A549 (cell line): Measurements from ENCODE around the gene TYW3. TPM values are rescaled to one million over a fixed set of nuclear protein-coding genes. Genes with fewer than 3 reads are reported as not detected.
"Not testable (repeated sequence)": the region's sequence is repeated elsewhere in the genome, so short reads cannot be mapped to it uniquely, and the experiment has no call there.

Experiments
- ATAC-seq, 2 experiments: fragments of 200-7000 bp in 1 of 2; fragments of >200 bp in 1 of 2; cut with Nextera tagmentation in 1 of 2; cut with Tn5 transposase in 1 of 2; 3 replicates each; pipeline versions ENCODE4 v1.8.0 to v1.9.1; 2018 to 2020; ENCODE audit warnings: mild to moderate bottlenecking in 1 of 2, moderate library complexity in 1 of 2
- CTCF ChIA-PET: fragments of 300-600 bp; sonication (Branson Sonifier 250); formaldehyde crosslinking; extraction: SDS; loops from one replicate; lab custom pipeline; 2021; ENCODE audit warnings: antibody characterized with exemption, inconsistent platforms; lab: Yijun Ruan, JAX
- POLR2A ChIA-PET: fragments of 350-600 bp; formaldehyde crosslinking; extraction: SDS; loops from one replicate; lab custom pipeline; 2021; ENCODE audit warnings: antibody characterized with exemption, inconsistent platforms; lab: Yijun Ruan, JAX
- DNase-seq, 2 experiments: peaks; one replicate each; pipeline versions ENCODE4 v3.0.0 to v3.0.0-alpha.2; 2011 to 2016; ENCODE audit warnings: low read depth in 1 of 2, low spot score in 1 of 2
- FAIRE-seq: peaks from 2 replicates; lab custom pipeline; 2011; peaks lifted over from hg19 to GRCh38; lab: Jason Lieb, UNC
- H3K27ac ChIP-seq, 2 experiments: fragments of >200 bp; sonication (Bioruptor Twin); formaldehyde crosslinking; 3 replicates each; pipeline ENCODE4 v1.5.1; 2016 to 2017
- H3K4me1 ChIP-seq: fragments of >200 bp; sonication (Bioruptor Twin); formaldehyde crosslinking; 3 replicates; pipeline ENCODE4 v1.6.1; 2016
- H3K4me2 ChIP-seq: fragments of >200 bp; sonication (Bioruptor Twin); formaldehyde crosslinking; 3 replicates; pipeline ENCODE4 v1.6.1; 2016
- H3K4me3 ChIP-seq: fragments of >200 bp; sonication (Bioruptor Twin); formaldehyde crosslinking; 3 replicates; pipeline ENCODE4 v1.5.1; 2016
- H3K9me3 ChIP-seq: fragments of >200 bp; sonication (Bioruptor Twin); formaldehyde crosslinking; 3 replicates; pipeline ENCODE4 v1.6.1; 2016
- CEBPB ChIP-seq, 2 experiments: fragments of >200 bp in 1 of 2; sonication (Bioruptor Twin) in 1 of 2; formaldehyde crosslinking in 1 of 2; IDR thresholded peaks; 2 replicates each; pipeline ENCODE4 v1.6.1; 2012 to 2016
- CHD2 ChIP-seq: fragments of 150-350 bp; IDR thresholded peaks from 2 replicates; pipeline ENCODE4 v1.6.1; 2014; ENCODE audit warnings: low read length; ENCODE audit not compliant: partially characterized antibody
- CTCF ChIP-seq: fragments of >200 bp; sonication (Bioruptor Twin); formaldehyde crosslinking; IDR thresholded peaks from 3 replicates; pipeline ENCODE4 v1.5.1; 2016
- EP300 ChIP-seq, 2 experiments: fragments of >200 bp; sonication (Bioruptor Twin); formaldehyde crosslinking; IDR thresholded peaks; 2 replicates in 1 of 2; 3 replicates in 1 of 2; pipeline ENCODE4 v1.6.1; 2016 to 2017
- HES2 ChIP-seq: fragments of >200 bp; sonication (Bioruptor Twin); formaldehyde crosslinking; IDR thresholded peaks from 2 replicates; pipeline ENCODE4 v1.6.1; 2016
- HOXB13 ChIP-seq: fragments of 250-450 bp; sonication (Bioruptor Pico); IDR thresholded peaks from 2 replicates; pipeline ENCODE4 v1.5.0; 2020; ENCODE audit warnings: low read depth, mild to moderate bottlenecking, moderate library complexity
- MYC ChIP-seq: IDR thresholded peaks from 2 replicates; pipeline ENCODE4 v1.6.1; 2012; ENCODE audit warnings: mild to moderate bottlenecking, inconsistent platforms, low read length, improper control_type of control experiment, borderline replicate concordance
- RAD21 ChIP-seq, 2 experiments: fragments of >200 bp in 1 of 2; sonication (Bioruptor Twin) in 1 of 2; formaldehyde crosslinking in 1 of 2; IDR thresholded peaks in 1 of 2; conservative IDR thresholded peaks in 1 of 2; 2 replicates in 1 of 2; 3 replicates in 1 of 2; pipeline ENCODE4 v1.6.1; 2012 to 2018; ENCODE audit warnings: inconsistent platforms in 1 of 2
- RNF2 ChIP-seq: fragments of 200-600 bp; sonication (generic); IDR thresholded peaks from 2 replicates; pipeline ENCODE4 v1.6.1; 2016; ENCODE audit warnings: low read depth, mild to moderate bottlenecking, antibody characterized with exemption, moderate library complexity, borderline replicate concordance
- SMC3 ChIP-seq: fragments of >200 bp; sonication (Bioruptor Twin); formaldehyde crosslinking; IDR thresholded peaks from 3 replicates; pipeline ENCODE4 v1.6.1; 2018; ENCODE audit warnings: inconsistent platforms
- WGBS: methylation state at CpG from one replicate; pipeline ENCODE4 v1.1.6; 2017; ENCODE audit errors: missing lambda C conversion rate; 5-methylcytosine and 5-hydroxymethylcytosine counted together
- polyA plus RNA-seq, 4 experiments: library from polyadenylated mRNA; depleted of rRNA in 3 of 4; stranded (reverse); fragments of >200 nt; fragmentation: RNase III in 1 of 4; extraction: RNeasy Plus Mini Kit Qiagen cat#74134 plus additional on column Dnase treatment in 1 of 4; gene quantifications; 2 replicates in 3 of 4; 3 replicates in 1 of 4; pipeline ENCODE4 v1.2.3, GENCODE V29; 2011 to 2017

Gene TYW3
- polyA plus RNA-seq, 2 of the 4 experiments (the other 2 are of a cell fraction) = 17.1 to 33.1 TPM

DNA sequence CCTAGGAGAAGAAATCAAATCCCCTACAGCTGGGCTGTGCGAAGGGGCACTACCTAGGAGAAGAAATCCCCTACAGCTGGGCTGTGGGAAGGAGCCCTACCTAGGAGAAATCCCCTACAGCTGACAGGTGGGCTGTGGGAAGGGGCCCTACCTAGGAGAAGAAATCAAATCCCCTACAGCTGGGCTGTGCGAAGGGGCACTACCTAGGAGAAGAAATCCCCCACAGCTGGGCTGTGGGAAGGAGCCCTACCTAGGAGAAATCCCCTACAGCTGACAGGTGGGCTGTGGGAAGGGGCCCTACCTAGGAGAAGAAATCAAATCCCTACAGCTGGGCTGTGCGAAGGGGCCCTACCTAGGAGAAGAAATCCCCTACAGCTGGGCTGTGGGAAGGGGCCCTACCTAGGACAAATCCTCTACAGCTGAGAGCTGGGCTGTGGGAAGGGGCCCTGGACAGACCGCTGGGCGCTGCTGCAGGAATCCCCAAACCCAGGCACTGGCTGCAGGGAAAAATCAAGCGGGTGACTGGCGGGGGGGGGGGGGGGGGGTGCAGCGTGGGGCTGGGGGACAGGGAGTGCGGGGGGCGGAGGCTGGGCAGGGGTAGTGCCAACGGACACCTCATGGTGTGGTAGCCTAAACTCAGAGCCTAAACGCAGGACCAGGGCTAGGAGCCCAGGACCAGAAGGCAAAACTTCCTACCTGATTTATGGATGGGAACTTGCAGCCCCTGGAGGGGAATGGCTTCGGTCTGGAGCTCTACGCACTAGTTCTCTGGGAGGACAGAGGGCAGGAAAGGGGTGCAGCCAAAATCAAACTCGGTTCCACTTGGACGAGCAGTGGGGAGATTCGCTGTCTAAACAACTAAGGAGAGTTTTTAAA is 643 bp upstream of the TYW3 start:
- WGBS = 3% methylated on average over 9 of the region's 17 CpGs
- Histone ChIP-seq H3K4me3 (peak overlapping the region; percentile 66), H3K4me2 (peak overlapping the region; percentile 96), H3K9me3 (peaks cover 10% of the 10 kb centered on the region), H3K4me1 (peaks cover 28% of the 10 kb centered on the region), H3K27ac (peak overlapping the region; percentile 84 to 94)
- CTCF ChIA-PET = interaction anchor here (1.0 to 2.3 kb wide), 4 partner anchors 10 to 157 kb away, joined by 3 to 13 read pairs (median 9); no protein-coding TSS in a partner anchor
- not testable (repeated sequence) for FAIRE-seq
- ATAC-seq = peak; percentile 59 to 68
- DNase-seq = peak in 1 of 2 experiments; percentile 8
- POLR2A ChIA-PET = interaction anchor here (0.6 kb wide), 1 partner anchor 219 kb away, joined by 5 read pairs; no protein-coding TSS in a partner anchor

DNA sequence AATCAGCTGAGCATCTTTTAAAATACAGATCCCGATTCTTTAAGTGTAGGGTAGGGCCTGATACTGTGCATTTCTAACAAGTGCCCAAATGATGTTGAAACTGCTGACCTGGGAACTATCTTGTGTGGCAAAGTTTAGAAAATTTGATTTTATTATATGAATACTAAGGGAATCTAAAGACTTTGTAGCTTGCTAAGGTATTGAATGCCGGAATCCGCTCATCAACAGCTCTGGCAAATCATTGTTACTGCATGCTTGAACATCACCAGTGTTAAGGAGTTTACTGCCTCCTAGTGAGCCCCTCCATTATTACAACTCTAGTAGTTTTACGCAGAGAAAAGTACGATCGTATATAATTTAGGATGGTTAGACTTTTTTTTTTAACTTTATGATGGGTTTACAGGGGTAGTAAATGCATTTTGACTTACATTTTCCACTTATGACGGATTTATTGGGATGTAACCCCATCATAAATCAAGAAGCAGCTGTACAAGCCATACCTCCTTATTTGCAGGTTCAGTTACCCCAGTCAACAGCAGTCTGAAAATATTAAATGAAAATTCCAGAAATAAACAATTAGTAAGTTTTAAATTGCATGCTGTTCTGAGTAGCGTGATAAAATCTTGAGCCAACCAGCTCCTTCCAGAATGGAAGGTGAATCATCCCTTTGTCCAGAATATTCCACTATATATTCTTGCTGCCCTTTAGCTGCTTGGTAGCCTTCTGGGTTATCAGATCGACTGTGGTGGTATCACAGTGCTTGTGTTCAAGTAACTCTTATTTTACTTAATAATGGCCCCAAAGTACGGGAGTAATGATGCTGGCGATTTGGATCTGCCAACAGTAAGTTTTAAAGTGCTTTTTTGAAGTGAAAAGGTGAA is 892 bp downstream of the TYW3 start:
- peak; percentile 35 to 64; a peak in 4 of 6 replicates for ATAC-seq
- H3K4me1 ChIP-seq = peaks cover 28% of the 10 kb centered on the region
- ChIA-PET POLR2A (no interaction called here), CTCF (interaction anchor here (0.8 to 2.3 kb wide), 11 partner anchors 9 to 263 kb away, joined by 3 to 13 read pairs (median 4); no protein-coding TSS in a partner anchor)
- peak; percentile 26 to 73 for DNase-seq
- TF ChIP-seq SMC3 (peak; percentile 44; the same call in 1 of the 3 replicates), RAD21 (conservative IDR thresholded peaks at IDR 0.05 in 1 of 2, IDR thresholded peaks at IDR 0.05 in 1 of 2) (peak; percentile 54 to 63), CTCF (peak; percentile 60), HES2 (no peak), CEBPB (IDR thresholded peaks at IDR 0.05) (no peak), RNF2 (no peak), HOXB13 (no peak)
- H3K4me3 ChIP-seq = peak overlapping the region; percentile 66
- no peak for FAIRE-seq
- H3K27ac ChIP-seq = peak overlapping the region; percentile 84 to 94
- H3K4me2 ChIP-seq = peak overlapping the region; percentile 93
- peaks cover 3% of the 10 kb centered on the region; the same call in 1 of the 3 replicates for H3K9me3 ChIP-seq
- 15% methylated on average over 11 of the region's 11 CpGs for WGBS

- FAIRE-seq = no peak
- no peaks in the 10 kb centered on the region for H3K9me3 ChIP-seq
- no peak for ATAC-seq
- DNase-seq = no peak
- no peak overlapping the region for H3K27ac ChIP-seq
- WGBS = 68% methylated on average over 4 of the region's 4 CpGs
- H3K4me1 ChIP-seq = peaks cover 11% of the 10 kb centered on the region; the same call in 2 of the 3 replicates
- H3K4me3 ChIP-seq = no peak overlapping the region
- no peak overlapping the region for H3K4me2 ChIP-seq
- CTCF ChIA-PET = no interaction called here
- no peak for TF ChIP-seq CHD2
- no peak for TF ChIP-seq MYC
- TF ChIP-seq EP300 (IDR thresholded peaks at IDR 0.05) = no peak
- no peak for TF ChIP-seq CTCF
- TF ChIP-seq, all 56 proteins: peak for 0
- POLR2A ChIA-PET = no interaction called here
These were observed 4.4 kb downstream of the TYW3 start for GRCh38 chr1:74737333-74737732.
